AG04449 (cell line): ENCODE measurements around the gene MAIP1.

Experiments used
- CTCF ChIA-PET: fragments of 350-600 bp; formaldehyde crosslinking; extraction: SDS; loops from one replicate; lab custom pipeline; 2021; ENCODE audit warnings: antibody characterized with exemption; lab: Yijun Ruan, JAX
- POLR2A ChIA-PET: fragments of 400-600, 350-600 bp; formaldehyde crosslinking; extraction: SDS; loops from one replicate; lab custom pipeline; 2020; ENCODE audit warnings: antibody characterized with exemption, inconsistent platforms; lab: Yijun Ruan, JAX
- DNase-seq: peaks from one replicate; pipeline ENCODE4 v3.0.0-alpha.2; 2010; ENCODE audit warnings: low read depth, low spot score
- H3K4me3 ChIP-seq: 2 replicates; pipeline ENCODE4 v1.5.1; 2011; ENCODE audit warnings: low read depth, mild to moderate bottlenecking, control low read depth, low read length
- TF ChIP-seq, protein P1 (sequence below): IDR thresholded peaks from one replicate; pipeline ENCODE4 v1.5.1; 2011; ENCODE audit warnings: mild to moderate bottlenecking, moderate library complexity, low read length, control low read depth, inconsistent platforms; ENCODE audit not compliant: insufficient read depth; ENCODE audit errors: missing control alignments

Gene MAIP1

DNA sequence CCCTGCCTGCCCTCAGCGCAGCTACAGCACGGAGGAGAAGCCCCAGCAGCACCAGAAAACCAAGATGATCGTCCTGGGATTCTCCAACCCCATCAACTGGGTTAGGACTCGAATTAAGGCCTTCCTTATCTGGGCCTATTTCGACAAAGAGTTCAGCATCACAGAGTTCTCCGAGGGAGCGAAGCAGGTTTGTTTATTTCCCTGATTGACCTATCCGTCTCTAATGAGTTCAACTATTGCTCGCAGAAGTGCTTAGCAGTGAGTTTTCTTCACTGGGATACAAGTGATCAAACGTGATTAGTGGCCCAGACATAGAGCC is 639 bp downstream of the MAIP1 start:
- no peak for DNase-seq
- peak overlapping the region; percentile 95 for H3K4me3 ChIP-seq
- ChIA-PET POLR2A (no interaction called here), CTCF (interaction anchor here (0.8 kb wide), 1 partner anchor 18 kb away, joined by 3 read pairs; no protein-coding TSS in a partner anchor)
- TF ChIP-seq, protein P1, sequence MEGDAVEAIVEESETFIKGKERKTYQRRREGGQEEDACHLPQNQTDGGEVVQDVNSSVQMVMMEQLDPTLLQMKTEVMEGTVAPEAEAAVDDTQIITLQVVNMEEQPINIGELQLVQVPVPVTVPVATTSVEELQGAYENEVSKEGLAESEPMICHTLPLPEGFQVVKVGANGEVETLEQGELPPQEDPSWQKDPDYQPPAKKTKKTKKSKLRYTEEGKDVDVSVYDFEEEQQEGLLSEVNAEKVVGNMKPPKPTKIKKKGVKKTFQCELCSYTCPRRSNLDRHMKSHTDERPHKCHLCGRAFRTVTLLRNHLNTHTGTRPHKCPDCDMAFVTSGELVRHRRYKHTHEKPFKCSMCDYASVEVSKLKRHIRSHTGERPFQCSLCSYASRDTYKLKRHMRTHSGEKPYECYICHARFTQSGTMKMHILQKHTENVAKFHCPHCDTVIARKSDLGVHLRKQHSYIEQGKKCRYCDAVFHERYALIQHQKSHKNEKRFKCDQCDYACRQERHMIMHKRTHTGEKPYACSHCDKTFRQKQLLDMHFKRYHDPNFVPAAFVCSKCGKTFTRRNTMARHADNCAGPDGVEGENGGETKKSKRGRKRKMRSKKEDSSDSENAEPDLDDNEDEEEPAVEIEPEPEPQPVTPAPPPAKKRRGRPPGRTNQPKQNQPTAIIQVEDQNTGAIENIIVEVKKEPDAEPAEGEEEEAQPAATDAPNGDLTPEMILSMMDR, result no peak

DNA sequence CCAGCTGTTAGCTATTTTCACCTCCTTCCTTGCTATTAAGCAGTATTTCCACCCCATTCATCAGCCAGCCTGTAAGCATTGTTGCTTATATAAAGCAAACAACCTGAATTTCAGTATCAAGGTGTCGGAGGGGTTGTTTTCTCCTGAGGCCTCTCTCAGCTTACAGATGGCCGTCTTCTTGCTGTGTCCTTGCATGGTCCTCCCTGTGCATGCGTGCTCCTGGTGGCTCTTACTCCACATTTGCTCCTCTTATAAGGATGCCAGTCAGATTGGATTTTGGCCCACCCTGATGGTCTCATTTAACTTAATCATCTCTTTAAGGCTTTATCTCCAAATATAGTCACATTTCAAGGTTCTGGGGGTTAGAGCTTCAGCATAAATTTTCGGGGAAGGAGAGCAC is 2.6 kb downstream of the MAIP1 start:
- CTCF ChIA-PET, result no interaction called here

DNA sequence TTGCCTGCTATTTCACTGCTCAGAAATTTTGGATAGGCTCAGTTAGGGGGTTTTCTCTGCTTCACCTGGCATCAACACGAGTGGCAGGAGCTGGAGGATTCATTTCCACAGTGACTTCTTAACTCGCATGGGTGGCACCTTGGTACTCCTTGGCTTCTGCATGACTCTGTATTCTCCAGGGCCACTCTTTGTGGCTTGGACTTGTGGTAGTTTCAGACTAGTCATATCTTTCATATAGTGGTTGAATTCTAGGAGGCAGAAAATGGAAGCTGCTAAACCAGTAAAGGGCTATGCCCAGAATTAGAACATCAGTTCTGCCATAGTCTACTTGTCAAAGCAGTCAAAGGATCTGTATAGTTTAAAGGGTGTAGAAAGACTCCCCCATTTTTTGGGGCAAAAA is 6.8 kb downstream of the MAIP1 start:
- POLR2A ChIA-PET, result no interaction called here
- CTCF ChIA-PET, result no interaction called here
- DNase-seq, result no peak
- TF ChIP-seq, protein P1, result no peak
- no peak overlapping the region for H3K4me3 ChIP-seq

More for the DNA sequence above, 2.6 kb downstream of the MAIP1 start:
- DNase-seq, result no peak
- no peak overlapping the region for H3K4me3 ChIP-seq
- POLR2A ChIA-PET, result no interaction called here
- TF ChIP-seq, protein P1, result no peak

DNA sequence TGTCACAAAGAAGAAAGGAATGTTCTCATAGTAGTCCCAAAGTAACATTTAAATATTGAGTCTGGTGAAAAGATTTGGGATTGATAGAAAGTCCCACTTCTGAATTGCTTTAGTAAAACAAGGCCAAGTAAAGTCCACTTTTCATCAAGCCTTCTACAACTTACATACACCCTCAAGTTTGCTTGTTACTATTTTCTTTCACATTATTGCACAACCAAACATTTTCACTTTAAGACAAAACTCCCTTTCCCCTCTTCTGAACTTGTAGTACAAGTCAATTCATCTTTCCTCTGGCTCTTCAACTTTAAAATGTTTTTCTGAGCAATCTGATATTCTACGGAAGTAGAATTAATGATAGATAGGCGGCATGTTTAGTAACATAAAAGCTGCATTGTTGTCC is 11.0 kb downstream of the MAIP1 start:
- no peak overlapping the region for H3K4me3 ChIP-seq
- CTCF ChIA-PET, result interaction anchor here (0.8 to 3.4 kb wide), 4 partner anchors 9 to 504 kb away, joined by 3 to 9 read pairs (median 4); no protein-coding TSS in a partner anchor
- POLR2A ChIA-PET, result no interaction called here
- TF ChIP-seq, protein P1, result no peak
- DNase-seq, result no peak

DNA sequence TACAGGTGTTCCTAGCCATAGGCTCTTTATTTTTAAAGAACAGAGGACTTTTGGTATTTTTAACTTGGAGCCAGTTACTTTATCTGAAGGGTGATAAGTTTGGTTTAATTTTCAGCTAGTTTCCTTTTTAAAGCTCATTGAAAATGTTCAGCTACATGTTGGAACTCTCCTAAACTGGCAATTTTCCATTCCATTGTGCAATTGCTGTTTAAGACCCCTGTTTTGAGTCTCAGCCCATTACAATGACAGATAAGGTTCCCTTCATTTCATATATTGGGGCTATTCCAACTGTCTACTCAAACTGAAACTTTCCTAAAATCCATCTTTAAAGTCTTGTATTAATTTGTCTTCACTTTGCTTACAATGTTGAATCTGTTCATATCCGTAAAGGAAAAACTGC is 11.6 kb downstream of the MAIP1 start:
- no peak overlapping the region for H3K4me3 ChIP-seq
- DNase-seq, result no peak
- TF ChIP-seq, protein P1, result no peak
- ChIA-PET CTCF (interaction anchor here (1.0 to 3.4 kb wide), 3 partner anchors 9 to 504 kb away, joined by 3 to 9 read pairs (median 6); no protein-coding TSS in a partner anchor), POLR2A (no interaction called here)

DNA sequence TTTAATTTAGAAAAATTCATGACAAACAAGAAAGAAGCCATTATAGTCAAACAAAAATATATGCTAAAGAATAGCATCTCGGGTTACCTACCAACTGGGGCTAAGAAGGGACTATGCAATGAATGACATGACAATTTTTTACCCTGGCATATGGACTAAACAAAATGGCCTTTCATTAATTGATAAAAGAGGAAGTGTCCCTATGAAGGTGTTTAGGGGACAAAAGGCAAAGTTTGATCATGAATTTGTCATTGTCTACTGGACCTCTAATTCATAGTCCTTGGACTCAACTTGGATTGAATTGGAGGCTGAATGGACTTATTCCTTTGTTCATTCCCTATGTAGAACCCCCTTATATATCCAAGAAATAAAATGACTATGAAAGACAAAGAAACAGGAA is 12.7 kb downstream of the MAIP1 start:
- DNase-seq, result no peak
- ChIA-PET POLR2A (no interaction called here), CTCF (interaction anchor here (3.4 kb wide), 1 partner anchor 12 kb away, joined by 9 read pairs; no protein-coding TSS in a partner anchor)
- no peak overlapping the region for H3K4me3 ChIP-seq
- TF ChIP-seq, protein P1, result no peak
